Choroid plexus epithelial cell (primary cell): ENCODE measurements around the gene MCC.

Source experiments
- DNase-seq: peaks from one replicate; pipeline ENCODE4 v3.0.0-alpha.2; 2010; ENCODE audit warnings: low read depth
- H3K4me3 ChIP-seq: 2 replicates; pipeline ENCODE4 v1.5.1; 2011; ENCODE audit warnings: low read depth, mild to moderate bottlenecking, control low read depth, low read length, moderate library complexity
- TF ChIP-seq, protein P1 (sequence below): conservative IDR thresholded peaks from 2 replicates; pipeline ENCODE4 v1.5.1; 2011; ENCODE audit warnings: low read depth, mild to moderate bottlenecking, control low read depth, inconsistent platforms, low read length, moderate library complexity

The MCC gene

DNA sequence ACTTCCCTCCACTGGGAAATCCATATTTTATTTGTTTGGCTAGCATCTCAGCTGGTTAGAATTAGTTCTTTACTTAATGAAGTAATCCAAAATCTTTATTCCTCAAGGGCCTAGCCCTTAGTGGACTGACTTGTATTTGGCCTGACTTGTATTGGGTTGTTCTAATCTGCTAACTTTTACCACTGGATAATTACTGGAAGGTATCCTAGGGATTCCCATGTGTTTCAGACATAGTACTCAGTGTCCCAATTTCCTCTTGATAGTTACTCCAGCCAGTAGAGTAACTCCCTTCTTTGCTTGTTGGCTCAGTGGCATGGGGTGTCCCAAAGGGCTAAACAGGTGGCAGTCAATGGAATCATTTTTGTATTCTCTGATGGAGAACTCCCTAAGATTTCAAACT lies 355.7 kb downstream of the MCC start:
- TF ChIP-seq, protein P1, sequence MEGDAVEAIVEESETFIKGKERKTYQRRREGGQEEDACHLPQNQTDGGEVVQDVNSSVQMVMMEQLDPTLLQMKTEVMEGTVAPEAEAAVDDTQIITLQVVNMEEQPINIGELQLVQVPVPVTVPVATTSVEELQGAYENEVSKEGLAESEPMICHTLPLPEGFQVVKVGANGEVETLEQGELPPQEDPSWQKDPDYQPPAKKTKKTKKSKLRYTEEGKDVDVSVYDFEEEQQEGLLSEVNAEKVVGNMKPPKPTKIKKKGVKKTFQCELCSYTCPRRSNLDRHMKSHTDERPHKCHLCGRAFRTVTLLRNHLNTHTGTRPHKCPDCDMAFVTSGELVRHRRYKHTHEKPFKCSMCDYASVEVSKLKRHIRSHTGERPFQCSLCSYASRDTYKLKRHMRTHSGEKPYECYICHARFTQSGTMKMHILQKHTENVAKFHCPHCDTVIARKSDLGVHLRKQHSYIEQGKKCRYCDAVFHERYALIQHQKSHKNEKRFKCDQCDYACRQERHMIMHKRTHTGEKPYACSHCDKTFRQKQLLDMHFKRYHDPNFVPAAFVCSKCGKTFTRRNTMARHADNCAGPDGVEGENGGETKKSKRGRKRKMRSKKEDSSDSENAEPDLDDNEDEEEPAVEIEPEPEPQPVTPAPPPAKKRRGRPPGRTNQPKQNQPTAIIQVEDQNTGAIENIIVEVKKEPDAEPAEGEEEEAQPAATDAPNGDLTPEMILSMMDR = no peak
- no peak overlapping the region for H3K4me3 ChIP-seq
- DNase-seq = no peak

DNA sequence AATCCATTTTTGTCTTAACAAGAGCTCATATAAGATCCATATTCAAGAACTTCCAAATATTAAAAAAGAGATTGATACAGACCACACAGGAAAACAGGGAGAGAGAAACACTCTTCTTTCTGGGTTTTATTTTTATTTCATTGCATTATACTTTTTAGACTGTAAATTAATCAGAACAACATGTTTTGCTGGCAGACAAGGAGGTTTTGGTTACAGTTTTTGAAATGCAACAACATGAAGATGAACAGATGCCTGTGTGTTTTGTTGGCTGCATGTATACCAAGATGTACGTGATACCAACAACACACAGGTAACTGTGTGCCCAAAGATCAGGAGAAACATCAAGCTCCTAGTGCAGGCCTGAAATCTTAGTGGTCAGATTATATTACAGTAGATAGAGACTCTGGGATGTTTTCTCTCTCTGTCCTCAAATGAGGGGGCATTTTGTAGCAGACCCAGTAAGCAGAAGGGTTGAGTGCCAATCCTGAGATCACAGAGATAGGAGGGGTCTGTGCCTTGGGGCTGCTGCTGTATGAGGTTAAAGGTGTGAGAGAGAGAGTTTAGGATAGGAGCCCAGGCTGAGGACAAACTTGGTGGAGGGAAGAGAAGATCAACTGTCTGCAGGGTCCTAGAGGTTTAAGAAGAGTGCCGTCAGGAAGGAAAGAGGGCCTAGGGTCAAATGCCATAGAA lies 359.5 kb downstream of the MCC start:
- H3K4me3 ChIP-seq = no peak overlapping the region
- no peak for DNase-seq
- TF ChIP-seq, protein P1 = no peak

DNA sequence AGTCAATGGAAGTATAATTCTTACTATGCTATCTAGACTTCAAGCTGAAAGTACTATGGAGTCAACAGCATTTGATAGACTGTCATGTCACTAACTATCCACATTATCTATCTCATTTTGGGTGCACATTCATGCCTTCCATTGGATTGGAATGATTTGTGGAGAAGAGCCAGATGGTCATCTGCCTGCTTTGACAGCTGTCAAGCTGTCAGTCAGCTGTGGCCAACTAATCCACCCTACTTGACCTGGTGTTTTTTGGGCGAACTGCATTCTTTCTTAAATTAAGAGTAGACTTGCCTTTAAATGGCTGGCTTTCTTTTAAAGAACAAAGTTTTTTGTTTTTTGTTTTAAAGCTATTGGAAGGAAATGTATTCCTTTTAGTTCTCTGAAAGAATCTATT lies 360.2 kb downstream of the MCC start:
- DNase-seq = no peak
- TF ChIP-seq, protein P1 = no peak
- H3K4me3 ChIP-seq = no peak overlapping the region

DNA sequence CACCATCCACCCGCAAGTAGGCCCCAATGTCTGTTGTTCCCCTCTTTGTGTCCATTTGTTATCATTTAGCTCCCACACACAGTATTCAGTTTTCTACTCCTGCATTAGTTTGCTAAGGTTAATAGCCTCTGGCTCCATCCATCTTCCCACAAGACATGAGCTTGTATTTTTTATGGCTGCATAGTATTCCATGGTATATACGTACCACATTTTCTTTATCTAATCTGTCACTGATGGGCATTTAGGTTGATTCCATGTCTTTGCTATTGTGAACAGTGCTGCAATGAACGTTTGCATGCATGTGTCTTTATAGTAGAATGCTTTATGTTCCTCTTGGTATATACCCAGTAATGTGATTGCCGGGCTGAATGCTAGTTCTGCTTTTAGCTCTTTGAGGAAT lies 361.2 kb downstream of the MCC start:
- H3K4me3 ChIP-seq = no peak overlapping the region
- no peak for DNase-seq
- TF ChIP-seq, protein P1 = no peak

DNA sequence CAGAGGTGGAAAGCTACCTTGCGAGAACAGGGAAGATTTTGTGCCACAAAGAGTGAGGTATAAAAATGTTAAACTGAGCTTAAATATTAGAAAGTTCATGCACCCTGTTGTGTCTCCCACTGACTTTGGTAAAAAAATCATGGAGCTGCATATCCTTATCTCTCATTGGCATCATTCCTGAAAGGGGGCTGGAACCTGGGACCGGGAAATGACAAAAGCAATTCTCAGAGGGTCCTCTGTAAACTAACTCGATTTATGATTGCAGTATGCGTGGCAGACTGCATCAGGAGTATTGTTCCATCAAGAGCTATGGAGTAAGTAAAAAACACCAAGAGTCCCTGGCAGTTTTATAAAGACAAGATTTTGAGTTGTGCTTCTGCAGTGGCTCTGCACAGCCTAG lies 362.9 kb downstream of the MCC start:
- H3K4me3 ChIP-seq = no peak overlapping the region
- TF ChIP-seq, protein P1 = no peak
- DNase-seq = peak; percentile 23

DNA sequence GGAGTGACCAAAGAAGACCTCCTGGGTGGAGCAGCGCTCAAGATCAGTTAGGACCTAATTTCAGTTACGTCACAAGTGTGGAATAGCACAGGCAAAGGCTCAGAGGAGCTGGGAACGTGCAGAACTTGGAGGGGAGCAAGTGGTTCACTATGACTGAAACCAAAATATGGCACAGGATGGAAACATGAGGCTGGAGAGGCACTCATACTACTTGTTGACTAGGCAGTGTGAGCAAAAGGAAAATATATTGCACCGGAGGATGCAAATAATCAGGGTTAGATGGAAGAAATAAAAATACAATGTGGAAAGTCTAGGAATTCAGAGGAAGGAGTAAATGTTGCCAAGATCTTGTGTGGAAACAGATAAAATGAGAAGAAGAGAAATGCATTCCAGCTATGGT lies 363.3 kb downstream of the MCC start:
- no peak for DNase-seq
- TF ChIP-seq, protein P1 = no peak
- H3K4me3 ChIP-seq = no peak overlapping the region

DNA sequence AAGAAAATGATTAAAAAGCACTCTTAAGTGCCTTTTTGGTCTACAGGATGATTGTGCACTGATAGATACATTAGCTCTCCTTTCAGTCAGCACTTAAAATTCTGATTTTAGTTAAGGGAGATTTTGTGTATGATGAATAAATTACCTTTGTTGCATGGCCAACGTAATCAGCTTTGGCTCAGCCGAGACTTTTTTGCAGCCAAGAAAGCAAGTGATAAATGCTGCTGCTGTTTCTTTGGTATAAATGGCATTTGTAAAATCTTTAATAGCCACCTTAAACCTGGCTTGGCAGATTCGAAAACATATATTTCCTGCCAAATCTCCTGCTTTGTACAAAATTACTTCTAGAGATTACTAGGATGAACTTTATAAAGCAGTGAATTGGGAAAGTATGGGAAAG lies 364.0 kb downstream of the MCC start:
- DNase-seq = no peak
- TF ChIP-seq, protein P1 = no peak

More for the DNA sequence above, 364.0 kb downstream of the MCC start:
- no peak overlapping the region for H3K4me3 ChIP-seq
